HG03066 (cell line): ENCODE measurements around the gene PSMA4.
"Not testable (repeated sequence)": the region's sequence is repeated elsewhere in the genome, so short reads cannot be mapped to it uniquely, and the experiment has no call there.

ENCODE experiments used
- ATAC-seq: cut with Tn5 transposase; IDR thresholded peaks from one replicate; pipeline ENCODE4 v1.9.1; 2021; ENCODE audit warnings: low read depth; ENCODE audit not compliant: unreplicated experiment

The PSMA4 gene

DNA sequence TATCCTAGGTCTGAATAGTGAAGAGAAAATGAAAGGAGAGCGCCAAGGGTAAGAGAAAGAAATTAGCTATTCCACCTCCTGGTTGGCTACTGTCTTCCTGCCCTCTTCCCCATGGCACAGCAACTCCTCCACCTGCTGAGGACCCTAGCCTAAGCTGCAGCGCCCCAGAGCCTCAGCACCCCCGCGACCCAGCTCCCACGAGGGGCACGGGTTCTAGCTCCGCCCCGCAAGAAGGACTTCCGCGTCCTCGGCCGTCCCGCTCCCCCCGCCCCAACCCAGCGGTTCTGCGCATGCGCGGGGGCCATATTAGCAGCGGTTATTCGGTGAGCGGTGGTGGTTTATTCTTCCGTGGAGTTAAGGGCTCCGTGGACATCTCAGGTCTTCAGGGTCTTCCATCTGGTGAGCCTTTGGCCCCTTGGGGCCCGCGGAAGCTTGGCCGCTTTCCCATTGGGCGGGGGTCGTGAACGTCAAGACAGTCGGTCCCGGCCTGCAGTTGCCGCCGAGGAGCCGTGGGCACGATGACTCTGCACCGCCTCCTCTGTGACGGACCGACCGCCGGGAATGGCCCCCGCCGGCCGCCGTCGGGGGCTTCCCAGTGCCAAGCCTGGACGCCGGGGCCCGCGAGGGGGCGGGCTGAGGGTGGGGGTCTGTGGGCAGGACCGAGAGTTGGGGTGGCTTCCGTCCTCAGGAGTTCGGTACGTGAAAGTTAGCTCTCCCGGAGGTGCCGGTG lies at the start of gene PSMA4:
Gene PSMA4, plus strand, starts transcription at position 304 of the 730 bp plus-strand sequence. CDS start 1,484 bp downstream, outside the sequence.
- ATAC-seq, result peak; percentile 79

DNA sequence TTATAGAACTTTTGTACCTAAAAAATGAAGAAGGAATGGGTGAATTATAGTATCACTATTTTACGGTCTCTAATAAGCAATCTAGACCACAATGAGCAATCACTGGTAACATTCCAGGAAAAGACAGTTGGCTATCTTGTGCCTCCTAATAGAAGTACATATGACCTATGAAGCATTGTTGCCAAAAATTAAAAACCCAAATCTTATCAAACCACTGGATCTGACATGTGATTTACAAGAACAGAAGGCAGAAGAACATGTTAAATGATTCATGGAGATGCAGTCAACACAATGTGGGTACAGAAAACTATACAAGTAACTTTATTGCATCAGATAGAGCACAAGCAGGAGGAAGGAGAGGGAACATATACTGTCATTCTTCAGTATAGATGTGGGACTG lies 47.4 kb upstream of the PSMA4 start:
- no peak for ATAC-seq

DNA sequence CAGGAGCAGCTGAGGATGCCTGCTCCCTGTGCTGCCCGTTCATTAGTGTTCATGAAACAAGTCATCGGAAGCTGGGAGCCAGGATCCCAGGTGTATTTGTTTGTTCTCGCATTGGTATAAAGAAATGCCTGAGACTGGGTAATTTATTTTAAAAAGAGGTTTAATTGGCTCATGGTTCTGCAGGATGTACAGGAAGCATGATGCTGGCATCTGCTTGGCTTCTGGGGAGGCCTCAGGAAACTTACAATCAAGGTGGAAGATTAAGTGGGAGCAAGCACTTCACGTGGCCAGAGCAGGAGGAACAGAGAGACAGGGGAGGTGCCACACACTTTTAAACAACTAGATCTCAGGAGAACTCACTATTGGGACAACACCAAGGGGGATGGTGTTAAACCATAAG lies 38.4 kb upstream of the PSMA4 start:
- no peak for ATAC-seq

DNA sequence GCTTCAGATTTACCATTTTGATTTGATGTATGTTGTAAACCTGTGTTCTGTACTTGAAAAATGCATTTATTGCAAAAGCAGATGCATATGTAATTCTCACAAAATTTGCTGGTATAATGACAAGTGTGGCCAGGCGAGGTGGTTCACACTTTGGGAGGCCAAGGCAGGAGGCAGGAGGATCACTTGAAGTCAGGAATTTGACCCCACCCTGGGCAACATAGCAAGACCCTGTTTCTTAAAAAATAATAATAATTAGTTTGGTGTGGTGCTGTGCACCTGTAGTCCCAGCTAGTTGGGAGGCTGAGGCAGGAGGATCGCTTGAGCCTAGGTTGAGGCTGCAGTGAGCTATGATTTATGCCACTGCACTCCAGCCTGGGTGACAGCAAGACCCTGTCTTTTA lies 37.6 kb upstream of the PSMA4 start:
- ATAC-seq, result no peak

DNA sequence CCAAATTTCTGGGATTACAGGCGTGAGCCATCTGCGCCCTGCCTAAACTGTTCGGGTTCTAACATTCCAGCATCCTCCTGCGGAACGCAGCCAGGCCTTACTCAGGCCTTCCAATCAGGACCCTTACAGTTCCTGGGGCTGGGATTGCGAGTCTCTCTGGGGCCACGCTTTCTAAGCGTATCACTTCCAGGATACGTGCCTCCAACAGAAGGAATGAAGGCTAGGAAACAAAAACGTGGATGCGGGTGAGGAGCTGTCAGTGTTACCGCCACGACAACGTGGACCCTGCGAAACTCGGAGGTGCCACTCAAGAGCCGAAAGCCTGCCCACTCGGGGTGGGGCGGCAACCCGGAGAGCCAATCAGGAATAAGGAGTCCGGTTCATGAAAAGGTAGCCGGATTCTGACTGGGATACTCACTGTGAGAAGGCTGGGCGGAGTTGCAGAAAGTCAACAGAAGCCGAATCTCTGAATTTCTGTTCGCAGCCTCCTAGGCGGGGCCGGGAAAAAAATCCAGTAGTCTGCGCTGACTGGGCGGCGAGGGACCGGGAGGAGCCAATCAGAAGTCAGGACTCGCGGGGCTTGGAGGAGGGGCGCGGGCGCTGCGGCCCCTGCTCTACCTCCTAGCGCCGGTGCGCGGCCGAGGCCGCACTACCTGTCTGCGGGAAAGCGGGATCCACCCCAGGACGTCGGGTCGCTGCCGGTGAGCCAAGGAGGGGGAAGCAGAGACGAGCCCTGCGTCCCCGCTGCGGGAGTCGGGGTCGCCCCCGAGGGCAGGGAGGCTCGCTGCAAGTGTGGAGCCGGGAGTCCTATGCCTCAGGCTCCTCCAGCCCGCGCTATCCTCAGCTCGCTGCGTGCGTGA lies 33.0 kb upstream of the PSMA4 start, which contains the start of gene HYKK:
Gene HYKK, plus strand, starts transcription at position 607 of the 860 bp plus-strand sequence. CDS start 5,512 bp downstream, outside the sequence.
- ATAC-seq, result peak; percentile 81

DNA sequence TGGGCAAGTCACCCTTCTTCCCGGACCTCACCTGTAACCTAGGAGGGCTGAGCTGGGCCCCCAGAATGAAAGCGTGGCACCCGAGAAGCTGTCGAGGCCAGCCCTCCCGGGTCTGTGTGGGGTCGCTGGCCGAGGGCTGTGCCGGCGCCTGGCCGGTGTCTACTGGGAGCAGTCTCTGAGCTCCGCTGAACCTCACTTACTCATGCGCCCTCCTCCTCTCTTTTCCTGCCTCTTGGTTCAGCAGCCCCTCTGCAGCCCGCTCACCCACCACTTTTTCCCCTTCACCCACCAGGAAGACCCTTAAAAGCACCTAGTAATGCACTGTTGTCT lies 32.4 kb upstream of the PSMA4 start:
- peak; percentile 39 for ATAC-seq

DNA sequence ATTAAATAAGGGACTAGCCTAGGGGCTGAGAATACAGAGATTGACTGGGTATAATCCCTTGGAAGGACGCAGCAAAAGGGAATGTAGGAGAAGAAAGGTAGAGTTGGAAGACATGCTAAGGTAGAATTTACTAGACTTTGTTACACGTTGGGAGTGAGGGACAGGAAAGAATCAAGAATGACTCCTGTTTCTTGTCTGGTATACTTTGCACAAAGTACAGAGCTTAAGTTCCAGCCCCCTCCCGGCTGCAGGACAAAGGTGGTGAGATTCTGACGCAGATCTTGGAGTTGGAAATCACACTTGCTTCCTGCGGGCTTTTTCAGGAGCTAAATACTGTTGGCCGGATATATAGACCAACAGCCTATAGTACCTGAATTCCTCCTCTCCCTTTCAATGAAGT lies 32.0 kb upstream of the PSMA4 start:
- ATAC-seq, result no peak

DNA sequence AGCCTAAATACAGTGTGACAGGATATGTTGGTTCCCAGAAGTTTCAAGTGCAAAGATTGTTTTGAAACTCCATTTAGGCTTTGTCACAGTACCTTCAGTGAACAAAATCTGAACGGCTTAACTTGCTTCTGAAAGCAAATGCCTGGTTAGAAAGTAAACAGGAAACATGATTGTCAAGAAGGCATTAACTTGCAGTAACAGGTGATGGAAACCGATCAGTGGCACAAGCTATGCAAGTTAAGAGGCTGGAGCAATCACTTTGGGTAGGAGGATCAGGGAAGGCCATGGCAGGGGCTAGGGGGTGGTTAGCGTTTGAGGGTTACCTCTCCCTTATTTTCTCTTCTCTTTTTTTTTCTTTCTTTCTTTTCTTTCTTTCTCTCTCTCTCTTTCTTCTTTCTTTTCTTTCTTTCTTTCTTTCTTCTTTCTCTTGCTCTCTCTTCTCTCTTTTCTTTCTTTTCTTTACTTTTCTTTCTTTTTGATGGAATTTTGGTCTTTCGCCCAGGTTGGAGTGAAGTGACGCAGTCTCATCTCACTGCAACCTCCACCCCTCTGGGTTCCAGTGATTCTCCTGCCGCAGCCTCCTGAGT lies 30.4 kb upstream of the PSMA4 start:
- no peak for ATAC-seq

DNA sequence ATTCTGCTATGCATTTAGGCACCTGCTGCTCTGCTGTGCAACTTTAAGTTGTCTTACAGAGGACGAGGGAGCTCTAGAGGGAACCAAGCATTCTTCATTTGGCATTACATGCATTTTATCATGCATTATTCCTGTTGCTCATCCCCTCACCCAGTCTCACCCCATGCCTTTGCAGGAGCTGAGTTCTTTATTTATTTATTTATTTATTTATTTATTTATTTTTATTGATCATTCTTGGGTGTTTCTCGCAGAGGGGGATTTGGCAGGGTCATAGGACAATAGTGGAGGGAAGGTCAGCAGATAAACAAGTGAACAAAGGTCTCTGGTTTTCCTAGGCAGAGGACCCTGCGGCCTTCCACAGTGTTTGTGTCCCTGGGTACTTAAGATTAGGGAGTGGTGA lies 20.2 kb upstream of the PSMA4 start:
- ATAC-seq, result not testable (repeated sequence)

DNA sequence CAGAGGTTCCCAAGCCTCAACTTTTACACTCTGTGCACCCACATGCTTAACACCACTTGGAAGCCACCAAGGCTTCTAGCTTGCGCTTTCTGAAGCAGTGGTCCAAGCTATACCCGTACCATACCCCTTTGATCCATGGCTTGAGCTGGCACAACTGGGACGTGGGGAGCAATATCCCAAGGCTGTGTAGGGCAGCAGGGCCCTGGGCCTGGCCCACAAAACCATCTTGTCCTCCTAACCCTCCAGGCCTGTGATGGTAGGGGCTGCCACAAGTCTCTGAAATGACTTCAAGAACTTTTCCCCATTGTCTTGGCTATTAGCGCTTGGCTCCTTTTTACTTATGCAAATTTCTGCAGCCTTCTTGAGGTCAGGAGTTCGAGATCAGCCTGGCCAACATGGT lies 16.0 kb upstream of the PSMA4 start:
- ATAC-seq, result no peak

DNA sequence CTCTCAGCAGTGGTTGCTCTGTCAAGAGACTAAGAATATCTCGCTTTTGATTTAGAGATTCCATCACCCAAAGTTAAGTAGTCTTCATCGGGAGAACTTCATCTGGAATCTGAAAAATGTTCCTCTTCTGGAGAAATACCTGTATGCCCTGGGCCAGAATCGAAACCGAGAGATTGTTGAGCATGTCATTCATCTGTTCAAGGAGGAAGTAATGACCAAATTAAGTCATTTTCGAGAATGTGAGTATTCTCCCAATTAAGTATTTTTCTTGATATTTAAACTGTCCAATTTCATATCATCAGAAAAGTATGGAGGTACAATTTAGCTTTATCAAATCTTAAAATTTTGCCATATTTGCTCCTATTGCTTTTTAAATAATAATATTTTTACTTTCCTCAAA lies 12.9 kb upstream of the PSMA4 start:
- no peak for ATAC-seq

DNA sequence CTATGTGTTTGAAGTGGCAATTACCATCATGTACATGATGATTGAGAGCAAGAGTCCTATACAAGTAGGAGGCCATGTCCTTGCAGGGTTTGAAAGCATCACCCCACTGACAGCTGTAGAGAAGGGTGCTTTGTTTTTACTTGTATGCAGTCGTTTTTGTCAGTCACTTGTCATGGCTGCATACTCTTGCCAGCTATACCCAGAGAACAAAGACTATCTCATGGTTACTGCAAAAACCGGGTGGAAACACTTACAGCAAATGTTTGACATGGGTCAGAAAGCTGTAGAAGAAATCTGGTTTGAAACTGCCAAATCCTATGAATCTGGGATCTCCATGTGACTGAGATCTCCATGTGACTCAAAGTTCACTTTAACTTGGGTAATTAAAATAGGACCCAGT lies 6.9 kb upstream of the PSMA4 start:
- ATAC-seq, result no peak

DNA sequence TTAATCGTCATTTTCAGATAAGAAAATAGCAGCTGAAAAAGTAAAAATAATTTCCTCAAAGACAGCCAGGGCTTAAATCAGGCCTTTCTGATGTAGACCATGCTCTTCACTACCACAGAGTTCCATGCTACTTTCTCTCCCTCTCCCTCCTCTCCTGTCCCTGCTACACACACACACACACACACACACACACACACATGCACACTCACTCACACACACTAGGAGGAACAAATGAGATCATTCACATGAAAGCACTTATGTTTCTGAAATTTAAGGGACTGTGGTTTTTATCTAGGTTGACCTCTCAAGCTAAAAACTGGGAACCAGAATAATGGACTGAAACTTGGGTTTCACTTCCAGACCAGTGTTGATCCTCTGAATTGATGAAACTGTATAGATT lies 4.1 kb upstream of the PSMA4 start:
- no peak for ATAC-seq

DNA sequence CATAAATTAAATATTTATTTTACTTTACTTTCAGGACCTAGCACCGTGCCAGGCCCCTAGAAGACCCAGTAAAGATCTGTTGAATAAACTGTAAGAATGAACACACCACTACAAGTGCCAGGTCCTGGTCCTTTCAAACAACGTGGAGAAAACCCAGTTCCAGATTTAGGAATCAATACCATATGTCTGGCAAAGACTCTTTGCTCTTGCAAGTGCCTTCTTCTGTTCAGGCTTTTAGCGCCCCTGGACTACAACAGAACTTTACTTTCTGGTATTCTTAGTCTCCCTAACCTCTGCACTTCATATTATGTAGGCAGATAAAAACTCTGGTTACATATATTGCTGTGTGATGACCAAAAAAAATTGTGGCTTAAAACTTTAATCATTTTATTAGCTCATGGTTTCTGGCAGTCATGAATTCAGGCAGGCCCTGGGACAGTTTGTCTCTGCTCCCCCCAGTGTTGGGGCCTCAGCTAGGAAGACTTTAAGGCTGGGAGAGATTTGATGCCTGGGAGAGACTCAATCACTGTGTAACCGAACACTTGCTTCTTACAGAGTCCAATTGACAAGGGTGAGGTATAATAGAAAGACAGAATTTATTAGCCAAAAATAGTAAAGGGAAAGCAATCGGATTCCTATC lies 2.9 kb upstream of the PSMA4 start:
- ATAC-seq, result no peak

DNA sequence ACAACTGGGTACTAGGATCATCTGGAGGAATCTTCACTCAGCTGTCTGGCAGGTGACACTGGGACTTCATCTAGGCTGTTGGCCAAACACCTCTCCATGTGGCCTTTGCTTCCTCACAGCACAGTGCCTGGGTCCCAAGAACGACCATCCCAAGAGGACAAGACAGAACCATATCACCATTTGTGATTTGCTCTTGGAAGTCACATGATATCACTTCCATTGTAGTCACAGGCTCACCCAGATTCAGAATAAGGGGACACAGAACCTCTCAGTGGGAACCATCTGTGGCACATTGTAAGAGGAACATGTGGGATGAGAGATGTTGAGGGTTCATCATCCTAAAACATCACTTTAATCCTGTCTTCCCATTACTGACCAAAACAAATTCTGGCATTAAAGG lies 1.9 kb upstream of the PSMA4 start:
- no peak for ATAC-seq

DNA sequence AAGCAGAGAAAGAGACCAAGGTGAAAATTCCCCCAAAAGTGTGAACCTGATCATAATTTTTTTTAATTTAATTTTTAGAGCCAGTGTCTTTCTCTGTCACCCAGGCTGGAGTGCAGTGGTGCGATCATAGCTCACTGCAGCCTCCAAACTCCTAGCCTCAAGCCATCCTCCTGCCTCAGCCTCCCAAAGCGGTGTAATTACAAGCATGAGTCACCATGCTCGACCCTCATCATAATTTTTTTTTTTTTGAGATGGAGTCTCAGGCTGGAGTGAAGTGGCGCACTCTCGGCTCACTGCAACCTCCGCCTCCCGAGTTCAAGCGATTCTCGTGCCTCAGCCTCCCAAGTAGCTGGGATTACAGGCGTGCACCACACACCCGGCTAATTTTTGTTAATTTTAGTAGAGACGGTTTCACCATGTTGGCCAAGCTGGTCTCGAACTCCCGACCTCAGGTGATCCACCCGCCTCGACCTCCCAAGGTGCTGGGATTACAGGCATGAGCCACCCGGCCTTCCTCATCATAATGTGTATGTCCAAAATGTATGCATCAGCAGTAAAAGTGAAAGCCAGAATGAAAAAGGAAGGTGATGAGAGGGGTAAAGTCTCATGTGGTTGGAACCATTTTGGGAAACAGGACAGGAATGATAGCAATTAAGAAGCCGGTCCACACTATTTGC lies 642 bp upstream of the PSMA4 start:
- not testable (repeated sequence) for ATAC-seq

DNA sequence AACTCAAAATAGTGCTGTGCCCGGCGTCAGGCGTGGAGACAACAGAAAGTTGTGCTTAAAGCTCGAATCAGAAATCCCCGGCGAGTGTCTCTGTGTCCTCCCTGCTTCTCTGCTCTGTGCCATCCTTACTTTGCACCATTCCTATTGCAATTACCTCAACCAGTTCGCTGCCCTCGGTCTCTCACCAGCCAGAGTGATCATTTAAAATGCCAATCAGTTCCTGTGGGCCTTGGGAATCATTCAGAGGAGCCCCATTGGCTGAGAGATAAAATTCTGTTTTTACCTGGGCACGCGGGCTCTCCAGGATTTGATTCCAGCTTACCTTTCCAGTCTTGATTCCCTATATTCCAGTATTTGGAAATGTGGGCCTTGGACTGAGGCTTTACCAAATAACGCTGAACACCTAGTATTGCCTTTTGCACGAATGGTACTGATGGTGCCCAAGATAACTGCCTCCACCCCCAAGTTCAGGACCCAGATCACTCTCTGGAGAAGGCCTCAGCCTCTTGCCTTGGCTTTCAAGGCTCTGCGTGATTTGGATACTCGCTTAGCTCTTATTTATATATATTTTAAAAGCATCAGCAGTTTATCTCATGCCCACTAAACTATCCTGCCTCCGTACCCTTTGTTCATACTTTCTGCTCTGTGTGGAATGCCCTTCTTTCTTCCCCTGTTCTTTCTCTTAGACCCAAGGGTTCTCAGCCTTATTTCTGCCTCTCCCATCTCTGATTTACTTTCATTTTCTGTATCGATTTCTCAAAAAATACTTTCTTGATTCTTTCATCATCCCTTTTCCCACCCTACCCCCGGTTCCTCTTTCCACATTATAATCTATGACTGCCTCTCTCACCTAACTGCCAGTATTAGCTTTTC lies 863 bp downstream of the PSMA4 start:
- no peak for ATAC-seq

DNA sequence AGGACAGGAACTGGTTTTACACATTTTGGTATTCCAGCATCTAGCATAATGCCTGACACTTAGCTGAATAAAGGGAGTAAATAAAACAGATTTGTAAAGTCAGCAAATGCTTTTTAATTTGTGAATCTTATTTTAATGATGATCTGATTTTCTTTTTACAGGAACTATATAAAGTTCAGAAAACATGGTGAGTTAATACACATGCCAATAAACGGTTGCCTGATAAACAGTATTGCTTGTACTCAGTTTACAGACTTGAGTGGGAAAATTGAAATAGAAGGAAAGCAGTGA lies 1.4 kb downstream of the PSMA4 start:
- no peak for ATAC-seq

DNA sequence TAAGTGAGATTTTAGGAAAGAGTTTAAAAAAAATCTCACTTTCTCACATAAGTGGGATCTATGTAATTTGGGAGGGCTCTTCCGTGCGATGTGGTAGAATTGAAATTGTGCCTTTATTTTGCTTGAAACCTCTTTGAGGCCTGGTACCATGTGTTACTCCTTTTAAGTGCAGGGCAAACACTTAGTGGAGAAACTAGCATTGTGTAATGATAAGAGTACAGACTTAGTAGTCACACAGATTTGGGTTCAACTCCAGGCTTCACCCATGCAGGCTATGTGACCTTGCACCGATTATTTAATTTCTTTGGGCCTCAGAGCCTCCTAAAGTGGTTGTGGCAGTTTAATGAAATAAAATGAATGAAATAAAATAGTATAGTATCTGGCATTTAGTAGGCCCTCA lies 2.4 kb downstream of the PSMA4 start:
- ATAC-seq, result no peak

DNA sequence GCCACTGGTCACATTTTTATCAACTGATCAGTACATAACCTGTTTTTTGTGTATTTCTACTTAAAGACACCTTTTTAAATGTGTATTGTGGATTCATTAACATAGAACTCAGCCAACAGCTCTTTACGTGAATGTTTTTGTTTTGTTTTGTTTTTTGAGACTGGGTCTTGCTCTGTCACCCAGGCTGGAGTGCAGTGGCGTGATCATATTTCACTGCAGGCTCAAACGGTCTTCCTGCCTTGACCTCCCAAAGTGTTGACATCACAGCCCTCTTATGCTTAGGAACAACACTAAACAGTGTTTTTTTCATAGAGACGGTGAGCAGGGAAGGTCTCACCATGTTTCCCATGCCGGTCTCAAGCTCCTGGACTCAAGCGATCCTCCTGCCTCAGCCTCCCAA lies 9.9 kb downstream of the PSMA4 start:
- no peak for ATAC-seq
